GM19397 (cell line): ENCODE data around the gene HNMT.
"Not testable (repeated sequence)": the region's sequence is repeated elsewhere in the genome, so short reads cannot be mapped to it uniquely, and the experiment has no call there.

Experiments used
- ATAC-seq: cut with Tn5 transposase; IDR thresholded peaks from one replicate; pipeline ENCODE4 v1.9.1; 2021; ENCODE audit warnings: mild to moderate bottlenecking, moderate library complexity; ENCODE audit not compliant: unreplicated experiment

Gene HNMT

GRCh38 chr2:138037090-138037489 lies 72.8 kb downstream of the HNMT start:
- no peak for ATAC-seq

GRCh38 chr2:138040616-138041015 lies 76.3 kb downstream of the HNMT start:
- ATAC-seq: no peak

GRCh38 chr2:138042311-138042710 lies 78.0 kb downstream of the HNMT start:
- ATAC-seq: no peak

GRCh38 chr2:138043588-138043987 lies 79.3 kb downstream of the HNMT start:
- ATAC-seq: not testable (repeated sequence)

- no peak for ATAC-seq
Observed at GRCh38 chr2:138058427-138058826, 94.2 kb downstream of the HNMT start.

GRCh38 chr2:138059487-138060300 lies 95.4 kb downstream of the HNMT start:
- no peak for ATAC-seq

- ATAC-seq: no peak
Observed at GRCh38 chr2:138060301-138060635, 96.0 kb downstream of the HNMT start.

GRCh38 chr2:138061961-138062360 lies 97.7 kb downstream of the HNMT start:
- no peak for ATAC-seq

- ATAC-seq: no peak
Observed at GRCh38 chr2:138063181-138063580, 98.9 kb downstream of the HNMT start.
